Head of caudate nucleus (tissue), 42 donors: ENCODE results near the gene ISCA2.

Experiments
- DNase-seq, 42 donors: peaks; one replicate each; pipeline versions ENCODE4 v3.0.0 to v3.0.0-alpha.2; 2020 to 2021; ENCODE audit warnings: mixed read lengths in 7 of 42
- intact Hi-C: fragments of 100-400 bp; cut with DNase I; formaldehyde crosslinking; loops from one replicate; pipeline ENCODE4 v1.15.0; 2022

Gene ISCA2

GRCh38 chr14:74542056-74542685 lies 48.6 kb downstream of the ISCA2 start:
- intact Hi-C loops, result no loop called here
- DNase-seq, result no peak

- no peak for DNase-seq
- intact Hi-C loops, result no loop called here
Observed at GRCh38 chr14:74543771-74544438, 50.3 kb downstream of the ISCA2 start.

GRCh38 chr14:74545386-74545785 lies 51.8 kb downstream of the ISCA2 start:
- no peak for DNase-seq

GRCh38 chr14:74546416-74546815 lies 52.9 kb downstream of the ISCA2 start:
- intact Hi-C loops, result no loop called here
- no peak for DNase-seq

More at GRCh38 chr14:74545386-74545785, 51.8 kb downstream of the ISCA2 start:
- intact Hi-C loops, result no loop called here
